DND-41 (cell line): ENCODE measurements around the gene CHAT.

Experiments used
- ATAC-seq: fragments of 200-7000 bp; cut with Tn5 transposase; 3 replicates; pipeline ENCODE4 v1.9.1; 2021; ENCODE audit warnings: low read depth; ENCODE audit not compliant: insufficient read depth
- DNase-seq: peaks from one replicate; pipeline ENCODE4 v3.0.0-alpha.2; 2020
- H2AFZ ChIP-seq: 2 replicates; pipeline ENCODE4 v1.6.0; 2012; ENCODE audit warnings: low read depth, low read length
- H3K27ac ChIP-seq: 2 replicates; pipeline ENCODE4 v1.5.1; 2012; ENCODE audit warnings: low read length, inconsistent platforms
- H3K27me3 ChIP-seq: fragments of 200-600 bp; sonication (generic); 2 replicates; pipeline ENCODE4 v1.6.0; 2012; ENCODE audit warnings: low read length, mild to moderate bottlenecking, inconsistent platforms; ENCODE audit not compliant: insufficient read depth, poor library complexity
- H3K36me3 ChIP-seq: 2 replicates; pipeline ENCODE4 v1.5.1; 2012; ENCODE audit warnings: low read length, inconsistent platforms; ENCODE audit not compliant: insufficient read depth
- H3K4me1 ChIP-seq: 2 replicates; pipeline ENCODE4 v1.5.1; 2012; ENCODE audit warnings: mild to moderate bottlenecking, low read length; ENCODE audit not compliant: insufficient read depth
- H3K4me2 ChIP-seq: 2 replicates; pipeline ENCODE4 v1.6.0; 2012; ENCODE audit warnings: mild to moderate bottlenecking, moderate library complexity, low read length, inconsistent platforms; ENCODE audit not compliant: insufficient read depth
- H3K4me3 ChIP-seq, 2 experiments: fragments of 200-600 bp in 1 of 2; shearing (Covaris generic) in 1 of 2; 2 replicates each; pipeline ENCODE4 v1.5.1; 2012 to 2016; ENCODE audit warnings: inconsistent platforms in 2 of 2, low read length in 2 of 2, mild to moderate bottlenecking in 2 of 2, low read depth in 1 of 2, moderate library complexity in 1 of 2
- H3K79me2 ChIP-seq: 2 replicates; pipeline ENCODE4 v1.6.0; 2012; ENCODE audit warnings: low read length, inconsistent platforms; ENCODE audit not compliant: insufficient read depth
- H3K9ac ChIP-seq: 2 replicates; pipeline ENCODE4 v1.6.0; 2012; ENCODE audit warnings: low read depth, mild to moderate bottlenecking, inconsistent platforms, low read length, moderate library complexity
- H3K9me3 ChIP-seq: 2 replicates; pipeline ENCODE4 v1.5.1; 2012; ENCODE audit warnings: low read length, moderate library complexity, mild to moderate bottlenecking, inconsistent platforms; ENCODE audit not compliant: insufficient read depth, severe bottlenecking
- H4K20me1 ChIP-seq: 2 replicates; pipeline ENCODE4 v1.6.0; 2012; ENCODE audit warnings: low read length; ENCODE audit not compliant: insufficient read depth
- CTCF ChIP-seq: IDR thresholded peaks from 2 replicates; pipeline ENCODE4 v1.5.1; 2012; ENCODE audit warnings: borderline replicate concordance, low read length, moderate library complexity, mild to moderate bottlenecking; ENCODE audit not compliant: poor library complexity, severe bottlenecking; ENCODE audit errors: extremely low read depth
- EZH2 ChIP-seq: IDR thresholded peaks from 3 replicates; pipeline ENCODE4 v1.6.1; 2012; ENCODE audit warnings: borderline replicate concordance, low read depth, mild to moderate bottlenecking, moderate library complexity, low read length, inconsistent platforms; ENCODE audit not compliant: severe bottlenecking

Gene CHAT

GRCh38 chr10:49682879-49683278 lies 69.0 kb downstream of the CHAT start:
- Histone ChIP-seq H3K27ac (no peak overlapping the region), H4K20me1 (no peaks in the 10 kb centered on the region), H3K9me3 (peaks cover 5% of the 10 kb centered on the region), H3K79me2 (no peaks in the 10 kb centered on the region), H3K4me1 (no peaks in the 10 kb centered on the region), H3K4me3 (no peak overlapping the region), H2AFZ (no peak overlapping the region), H3K27me3 (no peaks in the 10 kb centered on the region), H3K4me2 (no peak overlapping the region), H3K36me3 (no peaks in the 10 kb centered on the region), H3K9ac (no peak overlapping the region)
- ATAC-seq: no peak
- DNase-seq: no peak
- TF ChIP-seq CTCF: no peak

- Histone ChIP-seq H3K9ac (no peak overlapping the region), H3K79me2 (no peaks in the 10 kb centered on the region), H3K4me2 (no peak overlapping the region), H4K20me1 (no peaks in the 10 kb centered on the region), H3K9me3 (peaks cover 5% of the 10 kb centered on the region), H3K36me3 (no peaks in the 10 kb centered on the region), H2AFZ (no peak overlapping the region), H3K4me3 (no peak overlapping the region), H3K27me3 (no peaks in the 10 kb centered on the region), H3K27ac (no peak overlapping the region), H3K4me1 (no peaks in the 10 kb centered on the region)
- TF ChIP-seq EZH2 (no peak), CTCF (no peak)
- ATAC-seq: no peak
- no peak for DNase-seq
Observed at GRCh38 chr10:49686651-49687050, 72.8 kb downstream of the CHAT start.

GRCh38 chr10:49688261-49688846 lies 74.5 kb downstream of the CHAT start:
- no peak overlapping the region for H2AFZ ChIP-seq
- no peak overlapping the region for H3K4me2 ChIP-seq
- no peaks in the 10 kb centered on the region for H3K36me3 ChIP-seq
- peaks cover 5% of the 10 kb centered on the region for H3K9me3 ChIP-seq
- no peaks in the 10 kb centered on the region for H4K20me1 ChIP-seq
- H3K4me1 ChIP-seq: no peaks in the 10 kb centered on the region
- DNase-seq (no peak), ATAC-seq (no peak)
- no peaks in the 10 kb centered on the region for H3K79me2 ChIP-seq
- no peak overlapping the region for H3K9ac ChIP-seq
- H3K4me3 ChIP-seq: no peak overlapping the region
- no peaks in the 10 kb centered on the region for H3K27me3 ChIP-seq
- no peak overlapping the region for H3K27ac ChIP-seq
- TF ChIP-seq CTCF (no peak), EZH2 (no peak)

GRCh38 chr10:49688920-49689319 lies 75.1 kb downstream of the CHAT start:
- no peak for ATAC-seq

More at GRCh38 chr10:49688920-49689319, 75.1 kb downstream of the CHAT start:
- H3K4me3 ChIP-seq: no peak overlapping the region
- H3K79me2 ChIP-seq: no peaks in the 10 kb centered on the region
- H3K27me3 ChIP-seq: no peaks in the 10 kb centered on the region
- TF ChIP-seq EZH2 (no peak), CTCF (no peak)
- H3K9ac ChIP-seq: no peak overlapping the region
- peaks cover 5% of the 10 kb centered on the region for H3K9me3 ChIP-seq
- no peaks in the 10 kb centered on the region for H3K36me3 ChIP-seq
- H2AFZ ChIP-seq: no peak overlapping the region
- H3K27ac ChIP-seq: no peak overlapping the region
- DNase-seq: no peak
- H4K20me1 ChIP-seq: no peaks in the 10 kb centered on the region
- no peaks in the 10 kb centered on the region for H3K4me1 ChIP-seq
- no peak overlapping the region for H3K4me2 ChIP-seq
